ENCODE data around the gene EYA4. TPM values are rescaled to one million over a fixed set of nuclear protein-coding genes. Genes with fewer than 3 reads are reported as not detected.

EYA4 gene
- total RNA-seq, 1 donor from 2014 or later = 21.4 TPM

DNA sequence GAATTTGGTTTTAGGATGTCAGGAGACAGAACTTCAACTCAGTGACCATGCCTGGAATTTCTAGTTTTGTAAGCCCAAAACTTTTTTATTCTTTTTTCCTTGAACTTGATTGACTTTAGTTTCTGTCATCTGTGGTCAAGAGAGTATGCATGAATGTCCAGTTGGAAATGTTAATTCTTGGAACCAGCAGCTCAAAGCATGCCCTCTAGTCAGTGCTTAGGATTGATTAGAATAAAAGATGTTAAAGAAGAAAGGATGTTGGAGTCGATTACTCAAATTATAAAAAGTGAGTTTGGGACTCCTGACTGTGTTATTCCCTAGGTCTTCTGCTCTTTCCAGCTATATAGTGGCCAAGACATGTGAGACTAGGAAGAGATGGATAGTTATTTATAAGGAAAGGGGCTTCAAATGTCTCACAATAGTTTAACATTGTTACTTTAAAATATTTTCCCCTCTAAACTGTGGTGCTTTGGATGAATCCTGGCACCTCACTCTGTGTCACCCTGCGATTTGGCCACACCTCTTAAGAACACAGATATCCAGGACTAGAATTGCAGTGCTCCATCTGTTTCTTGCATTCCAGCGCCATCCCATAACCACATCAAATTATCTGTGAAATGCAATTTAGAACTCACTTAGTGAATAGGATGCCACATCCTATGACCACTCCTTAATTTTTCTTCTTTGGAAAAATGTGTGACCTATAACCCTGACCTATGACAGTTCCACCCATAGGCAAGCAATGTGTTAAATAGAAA, 298.5 kb downstream of the EYA4 start:
- no peaks in the 10 kb centered on the region for H3K9me3 Mint-ChIP-seq
- peaks cover 10% of the 10 kb centered on the region for H3K4me1 Mint-ChIP-seq
- no peak overlapping the region for H3K4me3 Mint-ChIP-seq
- no peak for DNase-seq (ENCODE audit: low spot score in 2 of 2, unreplicated experiment in 2 of 2)
- no peaks in the 10 kb centered on the region for H3K36me3 Mint-ChIP-seq
- TF ChIP-seq, protein P1, sequence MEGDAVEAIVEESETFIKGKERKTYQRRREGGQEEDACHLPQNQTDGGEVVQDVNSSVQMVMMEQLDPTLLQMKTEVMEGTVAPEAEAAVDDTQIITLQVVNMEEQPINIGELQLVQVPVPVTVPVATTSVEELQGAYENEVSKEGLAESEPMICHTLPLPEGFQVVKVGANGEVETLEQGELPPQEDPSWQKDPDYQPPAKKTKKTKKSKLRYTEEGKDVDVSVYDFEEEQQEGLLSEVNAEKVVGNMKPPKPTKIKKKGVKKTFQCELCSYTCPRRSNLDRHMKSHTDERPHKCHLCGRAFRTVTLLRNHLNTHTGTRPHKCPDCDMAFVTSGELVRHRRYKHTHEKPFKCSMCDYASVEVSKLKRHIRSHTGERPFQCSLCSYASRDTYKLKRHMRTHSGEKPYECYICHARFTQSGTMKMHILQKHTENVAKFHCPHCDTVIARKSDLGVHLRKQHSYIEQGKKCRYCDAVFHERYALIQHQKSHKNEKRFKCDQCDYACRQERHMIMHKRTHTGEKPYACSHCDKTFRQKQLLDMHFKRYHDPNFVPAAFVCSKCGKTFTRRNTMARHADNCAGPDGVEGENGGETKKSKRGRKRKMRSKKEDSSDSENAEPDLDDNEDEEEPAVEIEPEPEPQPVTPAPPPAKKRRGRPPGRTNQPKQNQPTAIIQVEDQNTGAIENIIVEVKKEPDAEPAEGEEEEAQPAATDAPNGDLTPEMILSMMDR (IDR thresholded peaks at IDR 0.05; ENCODE audit: unreplicated experiment) = no peak
- H3K27me3 Mint-ChIP-seq (ENCODE audit: low read depth) = peaks cover 2% of the 10 kb centered on the region
- H3K27ac Mint-ChIP-seq = no peak overlapping the region

- Mint-ChIP-seq H3K4me3 (no peak overlapping the region), H3K36me3 (no peaks in the 10 kb centered on the region), H3K9me3 (no peaks in the 10 kb centered on the region), H3K4me1 (peaks cover 10% of the 10 kb centered on the region), H3K27ac (no peak overlapping the region), H3K27me3 (ENCODE audit: low read depth) (no peaks in the 10 kb centered on the region)
- no peak for DNase-seq (ENCODE audit: low spot score in 2 of 2, unreplicated experiment in 2 of 2)
- TF ChIP-seq, protein P1 (IDR thresholded peaks at IDR 0.05; ENCODE audit: unreplicated experiment) = no peak
Observed at GRCh38 chr6:133540361-133540760, 299.2 kb downstream of the EYA4 start.

GRCh38 chr6:133541040-133541439, 299.9 kb downstream of the EYA4 start:
- Mint-ChIP-seq H3K4me1 (peaks cover 10% of the 10 kb centered on the region), H3K27ac (no peak overlapping the region), H3K4me3 (no peak overlapping the region), H3K36me3 (no peaks in the 10 kb centered on the region), H3K27me3 (ENCODE audit: low read depth) (no peaks in the 10 kb centered on the region), H3K9me3 (no peaks in the 10 kb centered on the region)
- no peak for DNase-seq (ENCODE audit: low spot score in 2 of 2, unreplicated experiment in 2 of 2)
- TF ChIP-seq, protein P1 (IDR thresholded peaks at IDR 0.05; ENCODE audit: unreplicated experiment) = no peak

DNA sequence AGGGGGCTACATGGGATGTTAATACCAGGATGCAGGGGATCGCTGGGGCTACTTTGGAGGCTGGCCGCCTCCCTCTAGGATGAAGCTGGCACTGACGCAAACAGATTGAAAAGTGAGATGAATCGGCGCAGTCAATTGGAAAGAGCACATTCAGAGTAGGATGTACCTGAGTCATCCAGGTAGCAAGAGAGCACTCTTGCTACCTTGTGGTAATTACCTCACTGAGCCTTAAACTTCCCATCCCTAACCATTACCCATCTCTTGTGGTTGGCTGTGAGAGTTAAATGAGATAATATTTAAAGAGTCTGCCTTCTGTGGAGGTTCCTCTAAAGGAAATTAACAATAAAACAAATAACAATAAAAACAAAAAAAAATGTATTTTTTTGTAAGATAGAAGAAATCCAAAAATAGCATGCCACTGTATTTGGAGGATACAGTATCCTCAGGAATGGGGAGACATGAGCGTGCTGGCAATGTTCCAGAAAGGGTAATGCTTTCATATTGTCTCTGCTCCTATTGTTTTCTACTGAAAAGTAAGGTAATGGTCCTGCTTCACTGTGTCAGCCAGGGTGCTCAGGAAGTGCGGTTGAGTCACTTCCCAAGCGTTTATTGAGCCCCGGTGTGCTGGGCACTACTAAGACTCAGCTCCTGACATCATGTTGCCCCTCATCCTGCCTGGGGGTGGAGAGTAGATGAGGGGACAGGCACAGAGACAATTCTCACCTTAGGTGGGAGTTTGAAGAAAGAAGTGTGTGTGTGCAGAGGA, 301.1 kb downstream of the EYA4 start:
- no peak for DNase-seq (ENCODE audit: low spot score in 2 of 2, unreplicated experiment in 2 of 2)
- no peak overlapping the region for H3K4me3 Mint-ChIP-seq
- no peaks in the 10 kb centered on the region for H3K9me3 Mint-ChIP-seq
- TF ChIP-seq, protein P1 (IDR thresholded peaks at IDR 0.05; ENCODE audit: unreplicated experiment) = no peak
- peaks cover 10% of the 10 kb centered on the region for H3K4me1 Mint-ChIP-seq
- no peaks in the 10 kb centered on the region for H3K27me3 Mint-ChIP-seq (ENCODE audit: low read depth)
- H3K36me3 Mint-ChIP-seq = no peaks in the 10 kb centered on the region
- no peak overlapping the region for H3K27ac Mint-ChIP-seq

- Mint-ChIP-seq H3K27ac (no peak overlapping the region), H3K4me3 (no peak overlapping the region), H3K36me3 (no peaks in the 10 kb centered on the region), H3K4me1 (peaks cover 19% of the 10 kb centered on the region), H3K27me3 (ENCODE audit: low read depth) (no peaks in the 10 kb centered on the region), H3K9me3 (no peaks in the 10 kb centered on the region)
- no peak for DNase-seq (ENCODE audit: low spot score in 2 of 2, unreplicated experiment in 2 of 2)
- TF ChIP-seq, protein P1 (IDR thresholded peaks at IDR 0.05; ENCODE audit: unreplicated experiment) = no peak
Observed at GRCh38 chr6:133544419-133544818, 303.3 kb downstream of the EYA4 start.
